Measurements from ENCODE around the gene RCCD1. TPM values are rescaled to one million over a fixed set of nuclear protein-coding genes. Genes with fewer than 3 reads are reported as not detected.

RCCD1 gene
- total RNA-seq, 4 donors from 2014 or later: 12.9 to 25.4 (median 17.9) TPM

- Histone ChIP-seq H3K36me3 (peaks cover 100% of the 10 kb centered on the region), H3K27me3 (no peaks in the 10 kb centered on the region), H3K4me3 (no peak overlapping the region), H3K4me1 (no peaks in the 10 kb centered on the region), H3K27ac (no peak overlapping the region), H3K9me3 (no peaks in the 10 kb centered on the region)
- no peak for DNase-seq (ENCODE audit: low spot score in 2 of 2)
- WGBS: 79% methylated on average over 2 of the region's 12 CpGs
- TF ChIP-seq CTCF (IDR thresholded peaks at IDR 0.05) (no peak), POLR2AphosphoS5 (IDR thresholded peaks at IDR 0.05) (no peak)
These were observed 41.2 kb upstream of the RCCD1 start for GRCh38 chr15:90913398-90913944.

- H3K27me3 ChIP-seq: no peaks in the 10 kb centered on the region
- H3K4me1 ChIP-seq: no peaks in the 10 kb centered on the region
- TF ChIP-seq POLR2AphosphoS5 (IDR thresholded peaks at IDR 0.05): no peak
- no peak for TF ChIP-seq POLR2A (IDR thresholded peaks at IDR 0.05)
- no peak for TF ChIP-seq EP300 (IDR thresholded peaks at IDR 0.05)
- no peak for TF ChIP-seq CTCF (IDR thresholded peaks at IDR 0.05)
- peaks cover 100% of the 10 kb centered on the region for H3K36me3 ChIP-seq
- no peak overlapping the region for H3K27ac ChIP-seq
- H3K4me3 ChIP-seq: no peak overlapping the region
- H3K9me3 ChIP-seq: no peaks in the 10 kb centered on the region
- DNase-seq (ENCODE audit: low spot score in 2 of 2): no peak
- 88% methylated on average over 22 of the region's 22 CpGs for WGBS
These were observed 40.2 kb upstream of the RCCD1 start for GRCh38 chr15:90914305-90915080.

- TF ChIP-seq CTCF (IDR thresholded peaks at IDR 0.05) (no peak), POLR2A (IDR thresholded peaks at IDR 0.05) (no peak), POLR2AphosphoS5 (IDR thresholded peaks at IDR 0.05) (no peak), EP300 (IDR thresholded peaks at IDR 0.05) (no peak)
- Histone ChIP-seq H3K36me3 (peaks cover 100% of the 10 kb centered on the region), H3K4me3 (no peak overlapping the region), H3K9me3 (no peaks in the 10 kb centered on the region), H3K4me1 (no peaks in the 10 kb centered on the region), H3K27ac (no peak overlapping the region), H3K27me3 (no peaks in the 10 kb centered on the region)
- 85% methylated on average over 7 of the region's 7 CpGs for WGBS
- DNase-seq (ENCODE audit: low spot score in 2 of 2): no peak
These were observed 39.4 kb upstream of the RCCD1 start for GRCh38 chr15:90915216-90915807.

GRCh38 chr15:90915808-90916440 is 38.8 kb upstream of the RCCD1 start:
- H3K4me3 ChIP-seq: no peak overlapping the region
- H3K27ac ChIP-seq: no peak overlapping the region
- H3K4me1 ChIP-seq: no peaks in the 10 kb centered on the region
- no peaks in the 10 kb centered on the region for H3K27me3 ChIP-seq
- WGBS: 72% methylated on average over 25 of the region's 25 CpGs
- peaks cover 100% of the 10 kb centered on the region for H3K36me3 ChIP-seq
- DNase-seq (ENCODE audit: low spot score in 2 of 2): no peak
- TF ChIP-seq CTCF (IDR thresholded peaks at IDR 0.05) (no peak), EP300 (IDR thresholded peaks at IDR 0.05) (no peak), POLR2AphosphoS5 (IDR thresholded peaks at IDR 0.05) (no peak), POLR2A (IDR thresholded peaks at IDR 0.05) (no peak)
- H3K9me3 ChIP-seq: no peaks in the 10 kb centered on the region

GRCh38 chr15:90916461-90916860 is 38.2 kb upstream of the RCCD1 start:
- H3K27me3 ChIP-seq: no peaks in the 10 kb centered on the region
- no peaks in the 10 kb centered on the region for H3K4me1 ChIP-seq
- no peak overlapping the region for H3K4me3 ChIP-seq
- DNase-seq (ENCODE audit: low spot score in 2 of 2): no peak
- no peaks in the 10 kb centered on the region for H3K9me3 ChIP-seq
- no peak for TF ChIP-seq POLR2A (IDR thresholded peaks at IDR 0.05)
- TF ChIP-seq CTCF (IDR thresholded peaks at IDR 0.05): no peak
- no peak for TF ChIP-seq EP300 (IDR thresholded peaks at IDR 0.05)
- TF ChIP-seq POLR2AphosphoS5 (IDR thresholded peaks at IDR 0.05): no peak
- peaks cover 100% of the 10 kb centered on the region for H3K36me3 ChIP-seq
- H3K27ac ChIP-seq: no peak overlapping the region
- WGBS: 92% methylated on average over 11 of the region's 11 CpGs

All from suprapubic skin (tissue), 4 donors.